HG02870 (cell line): Measurements from ENCODE around the gene HCFC1R1.
A peak's percentile ranks its signal among the peaks of the same experiment; 100 is the strongest.

ENCODE experiments used
- ATAC-seq: cut with Tn5 transposase; IDR thresholded peaks from one replicate; pipeline ENCODE4 v1.9.1; 2021; ENCODE audit warnings: mild to moderate bottlenecking, moderate library complexity; ENCODE audit not compliant: unreplicated experiment

HCFC1R1 gene

GRCh38 chr16:3003582-3004270 lies 20.0 kb downstream of the HCFC1R1 start:
- peak; percentile 99 for ATAC-seq

- ATAC-seq = no peak
Observed at GRCh38 chr16:3001316-3001715, 22.4 kb downstream of the HCFC1R1 start.

GRCh38 chr16:3000540-3000939 lies 23.2 kb downstream of the HCFC1R1 start:
- no peak for ATAC-seq

GRCh38 chr16:2999929-3000328 lies 23.8 kb downstream of the HCFC1R1 start:
- ATAC-seq = no peak

- ATAC-seq = no peak
Observed at GRCh38 chr16:2996298-2996697, 27.4 kb downstream of the HCFC1R1 start.

GRCh38 chr16:2992383-2993081 lies 31.2 kb downstream of the HCFC1R1 start:
- ATAC-seq = no peak

GRCh38 chr16:2991566-2992261 lies 32.0 kb downstream of the HCFC1R1 start:
- no peak for ATAC-seq

GRCh38 chr16:2990891-2991290 lies 32.9 kb downstream of the HCFC1R1 start:
- ATAC-seq = no peak

GRCh38 chr16:2988590-2989099 lies 35.1 kb downstream of the HCFC1R1 start:
- ATAC-seq = no peak

- no peak for ATAC-seq
Observed at GRCh38 chr16:2987833-2988232, 35.9 kb downstream of the HCFC1R1 start.

- ATAC-seq = no peak
Observed at GRCh38 chr16:2987286-2987685, 36.5 kb downstream of the HCFC1R1 start.

GRCh38 chr16:2986623-2987188 lies 37.0 kb downstream of the HCFC1R1 start:
- ATAC-seq = no peak

GRCh38 chr16:2985893-2986355 lies 37.8 kb downstream of the HCFC1R1 start:
- ATAC-seq = no peak

GRCh38 chr16:2985462-2985861 lies 38.3 kb downstream of the HCFC1R1 start:
- no peak for ATAC-seq

- no peak for ATAC-seq
Observed at GRCh38 chr16:2983706-2984136, 40.0 kb downstream of the HCFC1R1 start.

GRCh38 chr16:2982402-2982801 lies 41.3 kb downstream of the HCFC1R1 start:
- ATAC-seq = no peak

- no peak for ATAC-seq
Observed at GRCh38 chr16:2981899-2982250, 41.9 kb downstream of the HCFC1R1 start.

GRCh38 chr16:2981177-2981898 lies 42.4 kb downstream of the HCFC1R1 start:
- no peak for ATAC-seq

- ATAC-seq = peak; percentile 60
Observed at GRCh38 chr16:2980227-2981176, 43.2 kb downstream of the HCFC1R1 start, which contains the start of gene PKMYT1. Gene PKMYT1 (minus strand): TSS chr16:2980446. CDS start chr16:2979657, 789 bp downstream.
